Sciatic nerve (tissue), 2 donors: ENCODE measurements around the gene MIB1. TPM values are rescaled to one million over a fixed set of nuclear protein-coding genes. Genes with fewer than 3 reads are reported as not detected.

ENCODE experiments used
- ATAC-seq: fragments of 200-7000 bp; cut with Tn5 transposase; one replicate; pipeline ENCODE4 v1.9.1; 2020; ENCODE audit warnings: mild to moderate bottlenecking, moderate library complexity
- DNase-seq: peaks from one replicate; pipeline ENCODE4 v3.0.0-alpha.2; 2020; ENCODE audit warnings: low spot score
- intact Hi-C: fragments of 100-400 bp; cut with DNase I; formaldehyde crosslinking; loops from one replicate; pipeline ENCODE4 v1.14.2; 2022
- total RNA-seq: library from RNA; stranded (reverse); fragmentation: NEBNext Ultra II Directional; extraction: Animal tissue kit (Norgen Biotek cat#: 25700); gene quantifications from one replicate; pipeline ENCODE4 v1.2.1, GENCODE V29; 2021
- donor health status: DM: no; HTN: no; CAD: no.
- donor health status: DM: no; HTN: no; CAD: no.

The MIB1 gene
- total RNA-seq, 1 donor from 2014 or later = 50.4 TPM

- intact Hi-C loops = no loop called here
- DNase-seq = no peak
- no peak for ATAC-seq
Measured at GRCh38 chr18:21799721-21800120, 59.1 kb downstream of the MIB1 start.

- DNase-seq (no peak), ATAC-seq (no peak)
- intact Hi-C loops = no loop called here
Measured at GRCh38 chr18:21803495-21803894, 62.9 kb downstream of the MIB1 start.

DNA sequence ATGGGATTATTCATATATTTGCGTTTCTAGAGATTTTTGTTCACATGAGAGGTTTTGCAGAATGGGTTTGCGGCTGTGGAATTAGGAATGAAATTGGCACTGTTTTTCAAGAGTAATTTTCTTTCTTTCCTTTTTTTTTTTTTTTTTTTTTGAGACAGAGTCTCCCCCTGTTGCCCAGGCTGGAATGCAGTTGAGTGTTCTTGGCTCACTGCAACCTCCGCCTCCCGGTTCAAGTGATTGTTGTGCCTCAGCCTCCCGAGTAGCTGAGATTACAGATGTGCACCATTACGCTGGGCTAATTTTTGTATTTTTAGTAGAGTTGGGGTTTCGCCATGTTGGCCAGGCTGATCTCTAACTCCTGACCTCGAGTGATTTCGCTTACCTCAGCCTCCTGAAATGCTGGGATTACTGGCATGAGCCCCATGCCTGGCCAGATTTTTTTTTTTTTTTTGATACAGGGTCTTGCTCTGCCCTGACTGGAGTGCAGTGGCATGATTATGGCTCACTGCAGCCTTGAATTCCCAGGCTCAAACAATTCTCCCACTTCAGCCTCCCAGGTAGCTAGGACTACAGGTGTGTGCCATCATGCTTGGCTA lies 65.3 kb downstream of the MIB1 start:
- DNase-seq (no peak), ATAC-seq (no peak)
- intact Hi-C loops = no loop called here

DNA sequence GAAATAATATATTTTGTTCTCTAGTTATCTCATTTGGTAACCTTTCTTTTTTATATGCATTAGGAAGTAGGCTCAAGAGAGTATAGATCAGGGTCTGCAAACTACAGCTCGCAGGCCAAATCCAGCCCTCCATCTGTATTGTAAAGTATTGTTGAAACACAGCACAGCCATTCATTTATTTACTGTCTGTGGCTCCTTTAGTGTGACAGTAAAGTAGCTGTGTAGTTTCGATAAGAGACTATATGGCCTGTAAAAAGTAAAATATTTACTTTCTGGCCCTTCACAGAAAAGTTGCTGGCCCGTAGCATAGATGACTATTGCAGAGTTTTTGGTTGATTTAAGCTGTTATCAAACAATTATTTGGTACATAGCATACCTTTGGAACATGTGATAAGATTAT lies 67.6 kb downstream of the MIB1 start:
- no peak for DNase-seq
- ATAC-seq = no peak
- intact Hi-C loops = no loop called here

GRCh38 chr18:21809725-21810124 lies 69.1 kb downstream of the MIB1 start:
- ATAC-seq = no peak
- intact Hi-C loops = no loop called here
- DNase-seq = no peak

DNA sequence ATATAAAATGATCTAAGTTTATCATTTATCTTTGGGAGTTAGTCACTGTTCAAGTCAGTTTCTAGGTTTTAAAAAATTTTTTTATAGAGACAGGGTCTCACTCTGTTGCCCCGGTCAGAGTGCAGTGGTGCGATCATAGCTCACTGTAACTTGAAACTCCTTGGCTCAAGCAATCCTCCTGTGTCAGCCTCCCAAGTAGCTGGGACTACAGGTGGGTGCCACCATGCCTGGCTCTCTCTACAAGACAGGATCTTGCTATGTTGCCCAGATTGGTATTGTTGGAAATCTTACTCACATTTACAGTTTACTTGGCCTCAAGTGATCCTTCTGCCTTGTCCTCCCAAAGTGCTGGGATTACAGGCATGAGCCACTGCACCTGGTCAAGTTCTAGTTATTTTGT lies 74.5 kb downstream of the MIB1 start:
- no peak for DNase-seq
- ATAC-seq = no peak
- intact Hi-C loops = no loop called here

DNA sequence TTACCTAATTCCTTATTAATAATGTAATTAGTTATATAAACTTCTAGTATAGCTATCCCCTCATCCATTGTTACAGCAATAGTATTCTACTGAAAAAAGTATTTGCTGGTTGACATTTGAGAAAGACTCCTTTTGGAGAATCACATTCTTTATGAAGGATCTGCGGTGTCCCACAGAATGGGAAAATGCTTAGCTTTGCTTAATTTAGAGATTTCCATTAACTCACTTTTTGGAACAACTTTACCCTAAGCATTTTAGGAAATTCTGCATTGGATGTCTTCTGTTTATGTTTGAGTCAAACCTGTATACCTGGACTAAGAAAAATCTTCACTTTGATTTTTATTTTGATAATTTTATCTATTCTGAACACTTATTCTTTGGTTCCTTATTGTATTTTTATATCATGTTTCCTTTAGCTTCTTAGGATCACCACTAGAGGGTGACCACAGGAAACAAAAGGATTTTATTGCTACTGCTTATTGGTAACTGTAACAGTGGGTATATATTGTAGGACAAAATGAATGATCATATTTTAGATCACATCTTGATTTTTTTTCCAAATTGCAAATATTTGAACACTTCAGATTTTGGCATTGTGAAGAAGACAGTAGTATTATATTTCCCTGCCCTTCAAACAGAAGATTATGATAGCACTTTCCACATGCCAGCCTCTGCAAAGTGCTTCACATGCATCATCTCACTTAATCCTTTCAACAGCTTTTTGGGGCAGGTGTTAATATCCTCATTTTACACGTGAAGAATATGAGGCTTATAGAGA lies 79.6 kb downstream of the MIB1 start:
- ATAC-seq = no peak

GRCh38 chr18:21820811-21821143 lies 80.2 kb downstream of the MIB1 start:
- no peak for ATAC-seq

More for the DNA sequence above, 79.6 kb downstream of the MIB1 start:
- DNase-seq = no peak
- intact Hi-C loops = no loop called here

GRCh38 chr18:21823848-21824247 lies 83.3 kb downstream of the MIB1 start:
- ATAC-seq = no peak
- intact Hi-C loops = no loop called here
- no peak for DNase-seq

More at GRCh38 chr18:21820811-21821143, 80.2 kb downstream of the MIB1 start:
- intact Hi-C loops = no loop called here
- DNase-seq = no peak

GRCh38 chr18:21826196-21826595 lies 85.6 kb downstream of the MIB1 start:
- DNase-seq (no peak), ATAC-seq (no peak)
- intact Hi-C loops = no loop called here

GRCh38 chr18:21826641-21827302 lies 86.2 kb downstream of the MIB1 start:
- DNase-seq = no peak
- ATAC-seq = no peak
- intact Hi-C loops = no loop called here

GRCh38 chr18:21830532-21830931 lies 89.9 kb downstream of the MIB1 start:
- ATAC-seq (no peak), DNase-seq (no peak)
- intact Hi-C loops = no loop called here

DNA sequence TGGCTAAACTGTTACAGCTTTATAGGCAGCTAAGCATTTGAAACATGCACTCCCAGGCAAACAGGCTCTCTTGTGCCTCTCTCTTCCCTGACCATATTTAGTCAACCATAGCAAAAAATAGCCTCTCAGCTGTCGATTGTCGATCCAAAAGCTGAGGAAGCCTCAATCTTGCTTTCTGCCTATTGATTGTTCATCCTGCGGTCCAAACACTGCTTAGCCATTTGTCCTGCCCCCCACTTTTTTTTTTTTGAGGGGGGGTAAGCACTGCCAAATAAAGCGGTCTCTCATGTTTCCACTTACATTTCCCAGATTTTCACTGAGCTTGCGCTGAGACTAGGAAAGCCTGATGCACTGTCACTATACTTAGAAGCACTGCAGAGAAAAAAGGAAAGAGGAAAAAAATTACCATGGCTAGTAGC lies 90.8 kb downstream of the MIB1 start:
- peak; percentile 59 for ATAC-seq
- intact Hi-C loops = no loop called here
- no peak for DNase-seq

GRCh38 chr18:21833604-21834298 lies 93.2 kb downstream of the MIB1 start:
- DNase-seq (no peak), ATAC-seq (no peak)
- intact Hi-C loops = no loop called here

GRCh38 chr18:21834299-21834660 lies 93.7 kb downstream of the MIB1 start:
- DNase-seq (no peak), ATAC-seq (no peak)
- intact Hi-C loops = no loop called here

DNA sequence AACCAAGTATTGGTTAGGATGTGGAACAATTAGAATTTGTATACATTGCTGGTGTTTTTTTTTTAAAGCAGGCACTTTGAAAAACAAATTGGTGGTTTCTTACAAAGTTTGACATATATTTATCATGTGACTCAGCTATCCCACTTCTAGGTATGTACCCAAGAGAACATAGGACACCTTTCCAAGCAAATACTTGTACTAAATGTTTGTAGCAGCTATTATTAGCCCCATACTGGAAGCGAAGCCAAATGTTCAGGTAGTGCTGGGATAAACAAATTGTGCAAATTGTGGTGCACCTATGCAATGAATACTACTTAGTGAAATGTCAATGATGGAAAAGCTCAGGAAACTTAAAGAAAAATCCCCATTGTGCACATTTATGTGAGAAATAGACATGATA lies 101.0 kb downstream of the MIB1 start:
- ATAC-seq = no peak
- intact Hi-C loops = no loop called here
- DNase-seq = no peak

DNA sequence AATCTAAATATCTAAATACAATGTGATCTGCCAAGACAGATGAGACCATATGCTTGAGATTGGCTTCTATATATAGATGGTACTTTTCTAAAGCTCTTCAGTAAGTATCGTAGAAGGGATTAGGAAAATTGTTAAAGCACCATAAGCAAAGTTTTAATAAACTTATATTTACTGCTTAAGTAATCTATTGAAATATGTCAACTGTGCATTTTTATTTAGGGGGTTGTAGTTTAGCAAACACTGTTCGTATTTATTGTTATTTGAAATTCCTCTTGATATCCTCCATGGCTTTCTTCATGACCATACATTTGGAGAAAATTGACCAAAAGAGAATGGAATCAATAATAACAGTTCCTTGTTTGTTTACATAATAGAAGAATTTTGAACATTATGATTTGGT lies 102.7 kb downstream of the MIB1 start:
- DNase-seq (no peak), ATAC-seq (no peak)
- intact Hi-C loops = no loop called here

DNA sequence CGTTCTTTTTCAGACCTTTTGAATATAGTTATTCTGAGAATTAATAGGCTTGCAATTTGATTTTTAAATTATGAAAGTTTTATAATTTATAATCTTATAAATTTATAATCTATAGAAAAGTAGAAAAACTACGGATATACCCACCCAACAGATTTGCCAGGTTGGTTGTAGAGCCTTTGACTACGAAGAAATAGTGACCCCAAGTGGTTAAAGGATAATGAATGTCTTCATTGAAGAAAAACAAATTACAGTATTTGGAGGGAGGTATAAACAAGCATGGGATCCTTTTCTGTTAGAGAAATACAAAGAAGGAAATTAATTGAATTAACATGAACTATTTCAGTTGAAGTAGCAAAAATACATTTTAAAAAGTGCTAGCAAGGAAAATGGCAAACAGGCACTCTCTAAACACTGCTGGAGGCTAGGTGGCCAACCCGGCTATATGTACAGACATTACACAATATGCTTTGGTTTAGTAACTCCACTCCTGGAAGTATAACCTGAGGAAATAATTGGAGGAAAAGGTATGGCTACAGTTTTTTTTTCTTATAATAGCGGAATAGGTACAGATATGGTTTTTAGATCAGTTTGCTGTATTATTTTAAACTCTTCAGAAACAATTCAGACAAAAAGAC lies 110.9 kb downstream of the MIB1 start:
- DNase-seq (no peak), ATAC-seq (peak; percentile 48)
- intact Hi-C loops = no loop called here

GRCh38 chr18:21853016-21853415 lies 112.4 kb downstream of the MIB1 start:
- DNase-seq (no peak), ATAC-seq (no peak)
- intact Hi-C loops = no loop called here
